OCI-LY7 (cell line): ENCODE results near the gene NFATC2. TPM values are rescaled to one million over a fixed set of nuclear protein-coding genes. Genes with fewer than 3 reads are reported as not detected.

ENCODE experiments used
- BruUV-seq: library from RNA; stranded (reverse); fragments of 400-500 nt; replicated peaks from 2 replicates; lab custom pipeline; 2021; lab: Mats Ljungman, UMichigan
- CTCF ChIA-PET: fragments of 300-600 bp; sonication (Branson Sonifier 250); formaldehyde crosslinking; loops from one replicate; lab custom pipeline; 2022; ENCODE audit warnings: antibody characterized with exemption; ENCODE audit not compliant: unreplicated experiment; lab: Charles Lee
- POLR2A ChIA-PET: fragments of 300-600 bp; sonication (Branson Sonifier 250); formaldehyde crosslinking; loops from one replicate; lab custom pipeline; 2022; ENCODE audit warnings: antibody characterized with exemption; lab: Charles Lee
- DNase-seq: peaks from one replicate; pipeline ENCODE4 v3.0.0-alpha.2; 2015; ENCODE audit warnings: low spot score
- H2AFZ ChIP-seq: fragments of 200-600 bp; sonication (generic), shearing (Covaris generic); 2 replicates; pipeline ENCODE4 v1.6.1; 2014; ENCODE audit warnings: mild to moderate bottlenecking, antibody characterized with exemption, low read length, moderate library complexity
- H3K27ac ChIP-seq: fragments of 200-600 bp; sonication (generic); 2 replicates; pipeline ENCODE4 v1.5.1; 2014; ENCODE audit warnings: mixed run types, low read depth, mild to moderate bottlenecking, moderate library complexity, low read length, inconsistent platforms; ENCODE audit not compliant: poor library complexity, severe bottlenecking
- H3K36me3 ChIP-seq: fragments of 200-600 bp; sonication (generic); 2 replicates; pipeline ENCODE4 v1.6.1; 2014; ENCODE audit warnings: mild to moderate bottlenecking, antibody characterized with exemption, low read length, moderate library complexity, mixed read lengths; ENCODE audit not compliant: insufficient read depth
- H3K4me1 ChIP-seq: fragments of 200-600 bp; sonication (generic); 2 replicates; pipeline ENCODE4 v1.5.1; 2014; ENCODE audit warnings: mild to moderate bottlenecking, low read length; ENCODE audit not compliant: insufficient read depth, poor library complexity, severe bottlenecking
- H3K4me2 ChIP-seq: fragments of 200-600 bp; sonication (generic); 2 replicates; pipeline ENCODE4 v1.6.1; 2014; ENCODE audit warnings: mild to moderate bottlenecking, low read length
- H3K4me3 ChIP-seq: fragments of 200-600 bp; sonication (generic); 2 replicates; pipeline ENCODE4 v1.5.1; 2014; ENCODE audit warnings: mild to moderate bottlenecking, low read depth, low read length; ENCODE audit not compliant: poor library complexity, severe bottlenecking
- H3K79me2 ChIP-seq: fragments of 200-600 bp; sonication (generic); 2 replicates; pipeline ENCODE4 v1.6.1; 2016; ENCODE audit warnings: low read depth, mild to moderate bottlenecking, low read length, moderate library complexity, mixed read lengths; ENCODE audit not compliant: insufficient read depth
- H3K9me2 ChIP-seq: fragments of 200-600 bp; sonication (generic); 2 replicates; pipeline ENCODE4 v1.6.1; 2016; ENCODE audit warnings: mild to moderate bottlenecking, low read length, mixed read lengths; ENCODE audit not compliant: insufficient read depth
- H3K9me3 ChIP-seq: fragments of 200-600 bp; sonication (generic); 2 replicates; pipeline ENCODE4 v1.6.1; 2014; ENCODE audit warnings: mild to moderate bottlenecking, mixed run types, low read length, mixed read lengths
- H4K20me1 ChIP-seq: fragments of 200-600 bp; sonication (generic); 2 replicates; pipeline ENCODE4 v1.6.1; 2014; ENCODE audit warnings: mild to moderate bottlenecking, antibody characterized with exemption, low read length, moderate library complexity, mixed read lengths; ENCODE audit not compliant: insufficient read depth
- CTCF ChIP-seq: fragments of 200-600 bp; sonication (generic); conservative IDR thresholded peaks from 2 replicates; pipeline ENCODE4 v1.5.1; 2014; ENCODE audit warnings: mild to moderate bottlenecking, antibody characterized with exemption, low read length, moderate library complexity, mixed read lengths
- EZH2phosphoT487 ChIP-seq: fragments of 200-600 bp; sonication (generic); IDR thresholded peaks from 2 replicates; pipeline ENCODE4 v1.6.1; 2018; ENCODE audit warnings: low read depth, borderline replicate concordance, mild to moderate bottlenecking, mixed run types, antibody characterized with exemption, low read length, moderate library complexity, mixed read lengths
- intact Hi-C: fragments of 100-400 bp; cut with micrococcal nuclease; formaldehyde crosslinking; loops from one replicate; pipeline ENCODE4 v1.10.0; 2022; ENCODE audit not compliant: unreplicated experiment
- total RNA-seq, 2 experiments: library from RNA; depleted of rRNA in 1 of 2; stranded (reverse); fragments of >200 nt in 1 of 2; shearing (Covaris generic) in 1 of 2; gene quantifications; 2 replicates each; pipeline ENCODE4 v1.2.3, GENCODE V29; 2014 to 2022

The NFATC2 gene
- total RNA-seq, 2 experiments from 2014 or later, result 12.5 to 43.8 TPM

DNA sequence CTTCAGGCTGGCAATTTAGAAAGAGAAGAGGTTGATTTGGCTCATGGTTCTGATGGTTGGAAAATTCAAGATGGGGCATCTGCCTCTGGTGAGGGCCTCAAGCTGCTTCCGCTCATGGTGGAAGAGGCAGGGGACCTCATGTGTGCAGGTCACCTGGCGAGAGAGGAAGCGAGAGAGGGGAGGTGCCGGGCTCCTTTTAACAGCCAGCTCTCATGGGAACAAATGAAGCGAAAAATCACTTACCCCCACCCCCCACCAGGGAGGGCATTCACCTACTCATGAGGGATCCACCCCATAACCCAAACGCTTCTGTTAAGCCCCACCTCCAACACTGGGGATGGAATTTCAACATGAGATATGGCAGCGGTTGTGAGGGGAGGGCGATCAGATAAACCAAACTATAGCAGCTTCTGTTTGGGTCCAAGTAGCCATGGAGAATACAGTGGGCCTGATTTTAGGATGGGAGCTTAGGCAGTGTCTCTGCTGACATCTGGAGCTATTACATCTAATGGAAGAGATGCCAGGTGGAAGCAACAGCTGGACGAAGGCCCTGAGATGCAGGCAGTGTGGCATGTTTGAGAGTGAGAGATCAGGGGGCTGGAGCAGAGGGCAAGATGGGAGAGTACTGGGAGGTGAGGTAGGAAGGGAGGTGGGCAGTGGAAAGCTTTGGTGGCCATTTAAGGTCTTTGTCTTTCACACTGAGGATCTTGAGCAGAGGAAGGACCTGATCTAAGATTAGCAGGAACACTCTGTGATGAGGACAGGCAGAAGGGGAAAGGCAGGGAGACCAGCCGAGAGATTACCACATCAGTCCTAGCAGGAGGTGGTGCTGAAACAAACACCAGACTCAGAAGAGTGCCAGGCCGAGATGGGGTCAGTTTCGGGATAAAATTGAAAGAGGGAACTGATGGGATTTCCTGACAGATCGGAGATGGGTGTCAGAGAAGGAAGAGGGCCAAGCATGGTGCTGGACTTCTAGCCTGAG lies 161.8 kb downstream of the NFATC2 start:
- Histone ChIP-seq H3K36me3 (peaks cover 10% of the 10 kb centered on the region), H2AFZ (peak overlapping the region; percentile 2; the same call in 1 of the 2 replicates), H4K20me1 (no peaks in the 10 kb centered on the region), H3K4me1 (peaks cover 94% of the 10 kb centered on the region), H3K9me2 (no peaks in the 10 kb centered on the region), H3K9me3 (no peaks in the 10 kb centered on the region; the same call in 1 of the 2 replicates), H3K79me2 (peaks cover 18% of the 10 kb centered on the region; the same call in 1 of the 2 replicates), H3K4me3 (peak overlapping the region; percentile 56), H3K4me2 (peak overlapping the region; percentile 77), H3K27ac (peak overlapping the region; percentile 95)
- TSS peak; percentile 81 for BruUV-seq
- ChIA-PET POLR2A (interaction anchor here (0.6 to 2.1 kb wide), 14 partner anchors 8 to 423 kb away, joined by 3 to 13 read pairs (median 4); partner anchors contain the start of gene DPM1), CTCF (interaction anchor here (0.6 to 2.6 kb wide), 4 partner anchors 8 to 214 kb away, joined by 3 to 10 read pairs (median 4); no protein-coding TSS in a partner anchor)
- intact Hi-C loops, result loop anchor here (1.0 to 5.0 kb wide), 4 partner anchors 81 to 568 kb away; no protein-coding TSS in a partner anchor
- DNase-seq, result peak; percentile 99
- TF ChIP-seq EZH2phosphoT487 (no peak), CTCF (no peak)

GRCh38 chr20:51379601-51380341 lies 162.7 kb downstream of the NFATC2 start:
- Histone ChIP-seq H3K36me3 (peaks cover 10% of the 10 kb centered on the region), H4K20me1 (no peaks in the 10 kb centered on the region), H3K4me1 (peaks cover 86% of the 10 kb centered on the region), H3K9me2 (no peaks in the 10 kb centered on the region), H3K4me3 (peak overlapping the region; percentile 46), H3K79me2 (peaks cover 8% of the 10 kb centered on the region; the same call in 1 of the 2 replicates), H2AFZ (peak overlapping the region; percentile 2; the same call in 1 of the 2 replicates), H3K4me2 (peak overlapping the region; percentile 60), H3K9me3 (no peaks in the 10 kb centered on the region; the same call in 1 of the 2 replicates), H3K27ac (peak overlapping the region; percentile 95)
- TF ChIP-seq EZH2phosphoT487 (no peak), CTCF (no peak)
- CTCF ChIA-PET, result interaction anchor here (0.9 to 2.6 kb wide), 2 partner anchors 81 to 215 kb away, joined by 5 to 10 read pairs; no protein-coding TSS in a partner anchor
- no peak for DNase-seq
- TSS peak; percentile 74 for BruUV-seq
- intact Hi-C loops, result loop anchor here (1.0 to 5.0 kb wide), 4 partner anchors 82 to 567 kb away; no protein-coding TSS in a partner anchor
- POLR2A ChIA-PET, result interaction anchor here (0.6 to 2.1 kb wide), 21 partner anchors 7 to 422 kb away, joined by 3 to 13 read pairs (median 4); partner anchors contain the start of gene DPM1
